Activated CD4-positive, alpha-beta T cell treated with anti-CD3 and anti-CD28 coated beads, Interleukin-2, Interleukin-6, amounts not matched to agents 100 ng/mL and 50 ng/mL, durations not matched to agents 16 hours and 8 hours (primary cell): Measurements from ENCODE around the gene LGI4.
"Not testable (repeated sequence)": the region's sequence is repeated elsewhere in the genome, so short reads cannot be mapped to it uniquely, and the experiment has no call there.

Experiments used
- DNase-seq: peaks from one replicate; pipeline ENCODE4 v3.0.0-alpha.2; 2020

Gene LGI4

DNA sequence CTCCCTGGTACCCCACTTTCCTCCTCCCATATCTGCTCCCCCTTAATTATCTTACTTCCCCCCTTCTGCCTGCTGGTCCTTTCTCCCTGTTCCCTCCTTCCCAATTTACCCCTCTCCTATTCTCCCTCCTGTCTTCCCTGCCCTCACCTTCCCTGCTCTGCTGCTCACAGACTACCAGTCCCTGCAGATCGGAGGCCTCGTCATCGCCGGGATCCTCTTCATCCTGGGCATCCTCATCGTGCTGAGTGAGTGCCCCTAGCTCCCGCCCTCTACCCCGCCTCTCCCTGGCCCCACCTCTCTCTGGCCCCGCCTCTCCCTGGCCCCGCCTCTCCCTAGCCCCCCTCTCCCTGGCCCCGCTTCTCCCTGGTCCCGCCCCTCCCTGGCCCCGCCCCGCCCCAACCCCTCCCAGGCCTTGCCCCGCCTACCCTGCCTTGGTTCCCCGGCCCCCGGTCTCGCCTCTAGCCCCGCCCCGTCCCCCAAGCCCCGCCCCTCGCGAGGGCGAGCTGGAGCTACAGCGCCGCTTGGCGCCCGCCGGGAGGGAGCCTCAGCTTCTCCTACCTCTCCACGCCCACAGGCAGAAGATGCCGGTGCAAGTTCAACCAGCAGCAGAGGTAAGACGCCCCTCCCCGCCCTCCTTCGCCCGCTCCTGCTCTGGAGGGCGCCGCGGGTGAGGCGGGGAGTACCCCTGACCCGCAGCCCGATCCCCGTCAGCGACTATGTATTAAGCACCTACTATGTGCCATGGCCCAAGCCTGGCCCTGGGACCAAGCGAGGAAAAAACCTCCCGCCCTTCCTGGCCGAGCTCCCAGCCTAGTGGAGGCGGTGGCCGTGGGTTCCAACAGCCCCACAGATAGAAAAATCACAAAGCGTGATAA is 6.3 kb upstream of the LGI4 start:
- peak; percentile 98 for DNase-seq

DNA sequence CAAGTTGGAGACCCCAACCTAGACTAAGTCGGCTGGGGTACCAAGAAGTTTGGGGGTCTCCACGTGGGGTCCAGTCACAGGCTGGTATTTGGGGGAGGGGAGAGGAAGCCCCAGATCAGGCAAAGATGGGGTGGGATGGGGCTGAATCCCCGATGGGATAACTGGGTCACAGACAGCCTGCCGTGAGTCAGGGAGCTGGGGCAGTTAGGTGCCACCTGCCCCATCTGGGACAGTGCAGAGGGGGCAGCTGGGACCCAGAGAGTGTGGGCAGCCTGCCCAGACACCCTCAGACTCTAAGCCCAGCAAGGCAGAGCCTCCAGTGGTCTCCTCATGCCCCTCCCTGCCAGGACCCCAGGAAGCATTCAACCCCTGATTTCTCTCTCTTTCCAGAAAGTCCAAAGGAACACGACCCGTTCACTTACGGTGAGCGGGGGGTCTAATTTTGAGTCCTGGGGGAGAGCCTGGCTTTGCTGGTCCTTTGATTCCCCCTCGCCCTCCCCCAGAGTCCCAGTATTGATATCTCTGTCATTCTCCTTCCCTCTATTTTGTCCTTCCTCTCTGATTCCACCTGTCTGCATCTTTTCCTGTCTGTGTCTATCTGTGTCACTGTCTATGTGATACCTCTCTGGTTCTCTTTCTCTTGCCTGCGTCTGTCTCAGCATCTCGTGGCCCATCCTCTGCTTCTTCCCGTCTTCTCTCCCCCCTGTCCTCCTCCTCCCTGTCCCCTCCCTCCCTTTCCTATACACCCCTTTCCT is 5.5 kb upstream of the LGI4 start:
- no peak for DNase-seq

DNA sequence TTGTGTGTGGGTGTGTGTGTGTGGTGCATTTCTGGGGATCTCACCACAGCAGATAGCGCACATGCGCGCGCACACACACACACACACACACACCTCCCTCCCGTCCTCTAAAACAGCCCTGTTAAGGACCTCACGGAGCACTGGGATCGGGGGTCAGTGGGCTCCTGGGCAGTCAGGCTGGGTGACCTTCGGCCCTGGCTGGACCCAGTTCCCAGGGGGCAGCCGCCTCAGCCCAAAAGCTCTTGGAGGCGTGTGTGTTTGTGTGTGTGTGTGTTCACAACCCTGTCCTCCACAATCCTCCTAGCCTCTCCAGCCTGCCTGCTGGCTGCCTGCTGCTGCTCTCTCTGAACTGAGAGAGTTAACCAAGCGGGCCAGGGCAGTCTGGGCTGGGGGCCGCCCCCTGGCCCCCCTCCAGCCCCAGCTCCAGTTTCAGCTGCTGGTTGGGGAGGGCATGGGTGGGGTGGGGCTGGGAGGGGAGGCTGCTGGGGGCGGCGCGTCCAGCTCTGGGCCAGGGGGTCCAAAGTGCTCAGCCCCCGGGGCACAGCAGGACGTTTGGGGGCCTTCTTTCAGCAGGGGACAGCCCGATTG is 3.5 kb upstream of the LGI4 start, which contains the start of gene FXYD1:
Gene FXYD1 (plus strand): TSS at position 520 of the 588 bp plus-strand sequence. CDS start 1,256 bp downstream, outside the sequence.
- no peak for DNase-seq

DNA sequence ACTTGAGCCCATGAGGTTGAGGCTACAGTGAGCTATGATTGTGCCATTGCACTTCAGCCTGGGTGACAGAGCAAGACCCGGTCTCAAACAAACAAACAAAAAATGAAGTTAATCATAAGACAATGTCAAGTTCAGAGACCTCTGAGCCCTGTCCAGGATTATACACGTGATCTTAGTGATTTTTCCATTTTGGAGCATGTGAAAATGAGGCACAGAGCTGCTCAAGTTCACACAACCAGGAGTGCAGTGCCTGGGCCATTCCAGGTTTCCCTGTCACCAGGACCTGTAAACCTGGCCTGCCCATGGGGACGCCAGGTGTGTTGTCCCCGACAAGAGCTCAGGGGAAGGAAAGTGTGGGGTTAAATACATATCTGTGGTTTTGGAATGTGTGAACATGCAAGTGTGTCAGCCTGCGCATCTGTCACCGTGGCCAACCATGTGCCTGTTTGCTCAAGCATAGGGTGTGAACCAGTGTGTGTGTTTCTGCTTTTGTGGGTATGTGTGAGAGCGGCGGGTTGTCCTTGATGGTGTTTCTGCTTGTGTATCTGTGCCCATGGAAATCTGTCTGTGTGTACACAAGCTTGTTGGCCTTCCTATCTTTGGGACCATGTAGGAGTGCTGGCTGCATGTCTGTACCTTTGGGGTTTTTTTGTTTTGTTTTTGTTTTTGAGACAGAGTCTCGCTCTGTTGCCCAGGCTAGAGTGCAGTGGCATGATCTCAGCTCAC is 2.3 kb upstream of the LGI4 start:
- no peak for DNase-seq

DNA sequence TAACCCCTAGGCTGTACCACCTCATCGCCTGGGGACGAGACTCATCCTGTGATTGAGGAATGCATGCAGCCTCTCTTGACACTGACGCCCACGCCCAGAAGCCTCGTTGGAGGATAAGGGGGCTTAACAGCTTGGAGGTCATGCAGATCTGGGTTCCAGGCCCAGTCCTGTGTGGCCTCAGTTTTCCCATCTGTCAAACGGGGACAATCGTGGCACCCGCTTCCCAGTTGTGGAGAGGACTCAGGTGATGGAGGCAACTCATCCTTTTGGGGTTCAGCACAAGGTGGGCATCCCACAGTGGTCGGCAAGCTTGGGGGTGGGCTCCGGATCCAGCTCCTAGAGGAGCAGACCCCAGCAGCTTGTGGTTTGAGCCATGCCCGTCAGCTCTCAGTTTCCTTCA is 1.4 kb upstream of the LGI4 start:
- no peak for DNase-seq

DNA sequence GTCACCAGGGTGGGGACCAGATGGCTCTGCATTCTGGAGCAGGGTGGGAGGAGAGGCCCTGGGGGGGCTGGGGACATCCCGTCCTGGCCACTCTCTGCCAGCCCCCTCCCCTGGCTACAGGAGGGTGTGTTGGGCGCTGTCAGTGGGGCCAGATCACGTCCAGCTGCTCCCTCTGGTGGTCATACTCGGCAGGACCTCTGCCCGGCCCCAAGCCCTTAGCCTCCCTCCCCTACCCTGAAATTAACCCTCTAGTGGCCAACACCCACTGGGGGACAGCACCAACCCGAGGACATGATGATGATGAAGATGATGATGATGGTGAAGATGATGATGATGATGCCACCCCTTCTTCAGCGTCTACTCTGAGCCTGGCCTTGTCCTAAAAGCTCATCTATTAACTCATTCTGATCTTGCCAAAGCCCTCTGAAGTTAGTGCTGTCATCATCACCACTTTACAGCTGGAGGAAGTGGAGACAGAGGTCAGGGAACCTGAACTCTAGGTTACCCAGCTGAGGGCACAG is 590 bp upstream of the LGI4 start:
- peak; percentile 72 for DNase-seq

DNA sequence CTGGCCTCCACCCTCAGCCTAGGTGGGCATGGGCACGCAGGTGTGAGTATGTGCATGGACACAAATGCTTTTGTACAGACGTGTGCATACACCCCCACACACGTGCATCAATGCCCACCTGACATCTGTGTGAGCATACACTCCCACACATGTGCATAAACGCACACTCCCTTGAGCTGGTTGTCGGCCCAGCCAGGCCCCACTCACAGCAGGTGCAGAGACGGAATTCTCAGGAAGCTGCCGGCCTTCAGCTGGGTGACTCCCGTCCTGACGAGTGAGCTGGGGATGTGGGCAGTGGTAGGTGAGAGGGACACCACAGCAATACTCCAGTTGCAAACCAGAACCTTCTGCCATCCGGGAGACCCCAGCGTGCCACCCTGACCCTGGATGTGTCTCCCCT is 1.0 kb downstream of the LGI4 start:
- DNase-seq = no peak

DNA sequence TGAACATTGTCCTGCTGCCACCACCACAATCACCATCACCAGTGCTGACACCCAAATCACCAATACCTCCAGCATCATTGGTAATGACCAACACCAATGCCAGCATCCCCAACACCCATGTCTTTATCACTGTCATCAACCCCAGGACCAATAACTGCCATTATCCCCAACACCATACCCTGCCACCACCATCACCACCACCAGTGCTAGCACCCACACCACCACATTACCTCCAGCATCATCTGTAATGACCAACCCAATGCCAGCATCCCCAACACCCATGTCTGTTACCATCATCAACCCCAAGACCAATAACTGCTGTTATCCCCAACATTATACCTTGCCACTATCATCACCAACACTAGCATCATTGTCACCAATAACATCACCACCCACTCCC is 2.6 kb downstream of the LGI4 start:
- DNase-seq = no peak

DNA sequence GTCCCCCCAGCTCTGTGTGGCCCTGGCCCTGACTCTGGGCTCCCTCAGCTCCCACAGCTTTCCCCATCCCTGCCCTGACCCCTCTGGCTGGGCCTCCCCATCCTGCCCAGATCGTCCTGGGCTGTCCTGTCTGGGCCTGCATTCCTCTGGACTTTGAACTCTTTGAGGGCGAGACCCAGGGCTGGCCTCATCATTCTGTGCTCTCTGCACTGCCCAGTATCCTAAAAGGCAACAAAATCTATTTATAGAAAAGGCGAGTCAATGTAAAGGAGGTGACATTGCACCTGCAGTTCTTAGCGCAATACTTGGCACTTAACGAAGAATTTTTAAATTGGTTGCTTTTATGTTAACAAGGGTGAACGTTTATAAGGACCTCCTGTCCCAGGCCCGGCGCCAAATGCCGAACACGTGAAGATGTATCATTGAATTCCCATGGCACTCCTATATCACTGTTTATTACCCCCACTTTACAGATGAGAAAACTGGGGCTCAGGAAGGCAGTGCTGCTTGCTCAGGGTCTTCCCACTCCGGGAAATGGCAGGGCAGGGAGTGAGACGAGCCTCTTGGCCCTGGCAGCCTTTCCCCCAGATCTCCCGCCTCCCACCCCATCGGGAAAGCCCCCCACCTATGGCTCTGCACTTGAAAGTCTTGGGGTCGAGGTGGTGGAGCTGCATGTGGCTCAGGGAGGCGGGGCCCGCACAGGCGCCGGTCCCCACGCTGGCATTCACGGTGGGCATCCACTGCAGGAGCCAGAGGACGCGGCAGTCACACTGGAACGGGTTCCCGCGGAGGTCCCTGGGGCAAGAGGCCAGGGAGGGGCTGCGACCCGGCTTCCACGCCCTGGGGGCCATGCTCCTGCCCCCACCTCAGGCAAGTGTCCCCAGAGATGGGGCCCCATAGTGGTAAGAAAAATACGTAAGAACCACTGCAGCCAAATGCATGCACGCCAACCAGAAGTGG is 3.8 kb downstream of the LGI4 start:
- DNase-seq = no peak

DNA sequence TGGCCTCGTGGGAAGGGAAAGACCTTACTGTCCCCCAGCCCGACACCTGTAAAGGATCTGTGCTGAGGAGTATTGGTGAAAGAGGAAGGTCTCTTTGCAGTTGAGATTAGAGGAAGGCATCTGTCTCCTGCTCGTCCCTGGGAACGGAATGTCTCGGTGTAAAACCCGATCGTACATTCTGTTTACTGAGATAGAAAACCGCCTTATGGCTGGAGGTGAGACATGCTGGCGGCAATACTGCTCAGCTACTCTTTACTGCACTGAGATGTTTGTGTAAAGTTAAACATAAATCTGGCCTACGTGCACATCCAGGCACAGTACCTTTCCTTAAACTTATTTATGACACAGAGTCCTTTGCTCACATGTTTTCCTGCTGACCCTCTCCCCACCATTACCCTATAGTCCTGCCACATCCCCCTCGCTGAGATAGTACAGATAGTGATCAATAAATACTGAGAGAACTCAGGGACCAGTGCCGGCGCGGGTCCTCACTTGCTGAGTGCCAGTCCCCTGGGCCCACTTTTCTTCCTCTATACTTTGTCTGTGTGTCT is 5.1 kb downstream of the LGI4 start:
- not testable (repeated sequence) for DNase-seq

DNA sequence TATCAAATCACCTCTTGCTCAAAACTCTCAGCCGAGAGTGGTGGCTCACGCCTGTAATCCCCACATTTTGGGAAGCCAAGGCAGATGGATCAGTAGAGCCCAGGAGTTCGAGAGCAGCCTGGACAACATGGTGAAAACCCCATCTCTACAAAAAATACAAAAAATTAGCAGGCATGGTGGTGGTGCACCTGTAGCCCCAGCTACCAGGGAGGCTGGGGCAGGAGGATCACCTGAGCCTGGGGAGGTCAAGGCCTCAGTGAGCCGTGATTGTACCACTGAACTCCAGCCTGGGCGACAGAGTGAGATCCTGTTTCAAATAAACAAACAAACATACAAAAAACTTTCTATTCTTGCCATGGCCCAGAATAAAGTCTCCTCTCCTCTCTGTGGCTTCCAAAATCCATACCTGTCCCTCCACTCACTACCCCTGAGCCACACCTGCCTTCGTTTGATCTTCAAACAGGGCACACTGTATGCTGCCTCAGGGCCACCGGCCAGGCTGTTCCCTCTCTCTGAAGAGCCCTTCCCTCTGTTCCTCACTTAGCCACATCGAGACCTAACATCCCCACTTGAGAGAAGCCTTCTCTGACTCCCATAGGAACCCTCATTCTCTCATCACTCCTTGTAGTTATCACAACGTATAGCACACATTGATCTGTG is 6.3 kb downstream of the LGI4 start:
- no peak for DNase-seq

DNA sequence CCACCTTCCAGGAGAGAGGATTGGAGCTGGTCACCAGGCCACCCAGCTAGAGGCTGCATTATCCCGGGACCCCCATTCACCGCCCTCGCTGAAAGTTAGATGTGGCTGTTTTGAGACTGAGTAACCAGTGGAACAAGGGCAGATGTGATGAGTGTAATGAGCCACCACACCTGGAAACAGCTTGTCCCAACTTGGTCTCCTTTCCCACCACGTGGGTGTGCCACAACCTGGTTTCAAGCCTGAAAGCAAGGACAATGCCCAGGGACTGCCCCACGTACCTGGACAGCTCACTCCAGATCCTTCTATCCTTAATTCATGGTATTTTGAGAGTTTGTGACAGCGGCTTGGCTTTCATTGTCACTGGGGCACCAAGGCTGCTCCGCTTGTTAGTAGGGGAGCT is 7.0 kb downstream of the LGI4 start:
- no peak for DNase-seq

DNA sequence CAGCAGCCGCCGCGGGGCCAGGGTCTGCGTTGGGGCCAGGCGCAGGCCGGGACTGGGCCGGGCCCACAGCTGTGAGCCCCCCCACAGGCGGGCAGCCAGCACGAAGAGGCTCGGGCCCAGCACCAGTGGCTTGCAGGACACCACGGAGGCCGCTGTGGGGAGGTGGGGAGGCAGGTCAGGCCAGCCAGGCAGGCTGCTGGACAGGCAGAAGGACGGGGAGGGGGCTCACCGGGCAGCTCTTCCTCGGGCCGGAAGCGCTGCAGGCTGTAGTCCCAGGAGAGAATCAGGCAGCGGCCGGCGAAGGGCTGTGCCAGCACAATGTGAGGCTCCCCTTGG is 8.3 kb downstream of the LGI4 start:
- no peak for DNase-seq

DNA sequence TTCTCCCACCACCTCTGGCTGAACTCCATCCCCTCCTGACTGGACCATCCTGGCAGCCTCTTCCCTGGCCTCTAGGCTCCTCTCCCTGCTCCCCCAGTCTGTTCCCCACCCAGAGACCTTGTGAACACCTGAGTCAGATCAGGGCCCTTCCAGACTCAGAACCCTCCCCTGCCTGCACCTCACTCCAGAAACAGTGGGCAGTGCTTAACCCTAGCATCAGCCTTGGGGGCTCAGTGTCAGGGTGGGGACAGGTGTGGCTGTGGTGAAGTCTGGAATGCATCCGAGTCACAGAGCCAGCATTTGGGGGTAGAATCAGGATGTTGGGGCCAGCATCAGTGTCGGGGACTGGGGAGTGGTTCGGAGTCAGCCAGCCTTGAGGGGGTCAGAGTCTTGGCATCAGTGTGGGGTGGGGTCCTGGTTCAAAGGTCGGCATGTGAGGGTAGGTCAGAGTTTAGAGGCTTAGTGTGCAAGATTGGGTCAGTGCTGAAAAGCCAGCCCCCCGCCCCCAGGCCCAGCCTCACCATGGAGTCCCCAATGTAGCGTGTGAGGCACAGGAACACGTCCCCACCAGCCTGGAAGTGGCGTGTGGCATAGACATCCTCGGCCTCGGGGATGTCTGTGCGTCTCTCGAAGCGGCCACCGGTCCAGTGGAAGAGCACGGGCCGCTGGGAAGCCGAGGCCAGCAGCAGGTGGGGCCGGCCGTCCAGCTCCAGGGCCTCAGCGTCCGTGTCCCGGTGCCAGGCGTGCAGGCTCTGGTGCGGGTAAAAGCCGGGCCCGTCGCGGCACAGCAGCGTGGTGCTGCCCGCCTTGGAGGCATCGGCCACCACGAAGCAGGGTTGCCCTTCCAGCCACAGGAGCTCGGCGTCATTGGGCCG is 8.9 kb downstream of the LGI4 start:
- DNase-seq = no peak

DNA sequence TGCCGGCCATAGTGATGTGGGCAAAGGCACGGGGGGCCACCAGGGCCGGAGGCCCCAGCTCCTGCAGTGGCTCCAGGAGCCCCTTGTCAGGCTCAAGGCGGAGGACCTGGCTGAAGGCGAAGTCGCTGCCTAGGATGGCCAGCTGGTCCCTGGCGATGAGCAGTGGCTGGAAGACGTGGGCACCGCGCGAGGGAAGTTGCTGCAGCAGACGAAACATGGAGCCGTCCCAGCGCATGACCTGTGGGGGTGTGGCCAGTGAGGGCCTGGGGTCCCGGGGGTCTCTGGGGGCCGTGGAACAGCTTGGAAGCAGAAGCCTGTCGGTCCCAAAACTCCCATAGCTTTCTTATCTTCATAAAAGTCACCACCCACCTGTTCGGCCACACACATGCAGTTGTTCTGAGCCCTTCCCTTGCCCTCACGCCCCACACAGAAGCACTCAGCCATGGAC is 9.6 kb downstream of the LGI4 start:
- DNase-seq = no peak

DNA sequence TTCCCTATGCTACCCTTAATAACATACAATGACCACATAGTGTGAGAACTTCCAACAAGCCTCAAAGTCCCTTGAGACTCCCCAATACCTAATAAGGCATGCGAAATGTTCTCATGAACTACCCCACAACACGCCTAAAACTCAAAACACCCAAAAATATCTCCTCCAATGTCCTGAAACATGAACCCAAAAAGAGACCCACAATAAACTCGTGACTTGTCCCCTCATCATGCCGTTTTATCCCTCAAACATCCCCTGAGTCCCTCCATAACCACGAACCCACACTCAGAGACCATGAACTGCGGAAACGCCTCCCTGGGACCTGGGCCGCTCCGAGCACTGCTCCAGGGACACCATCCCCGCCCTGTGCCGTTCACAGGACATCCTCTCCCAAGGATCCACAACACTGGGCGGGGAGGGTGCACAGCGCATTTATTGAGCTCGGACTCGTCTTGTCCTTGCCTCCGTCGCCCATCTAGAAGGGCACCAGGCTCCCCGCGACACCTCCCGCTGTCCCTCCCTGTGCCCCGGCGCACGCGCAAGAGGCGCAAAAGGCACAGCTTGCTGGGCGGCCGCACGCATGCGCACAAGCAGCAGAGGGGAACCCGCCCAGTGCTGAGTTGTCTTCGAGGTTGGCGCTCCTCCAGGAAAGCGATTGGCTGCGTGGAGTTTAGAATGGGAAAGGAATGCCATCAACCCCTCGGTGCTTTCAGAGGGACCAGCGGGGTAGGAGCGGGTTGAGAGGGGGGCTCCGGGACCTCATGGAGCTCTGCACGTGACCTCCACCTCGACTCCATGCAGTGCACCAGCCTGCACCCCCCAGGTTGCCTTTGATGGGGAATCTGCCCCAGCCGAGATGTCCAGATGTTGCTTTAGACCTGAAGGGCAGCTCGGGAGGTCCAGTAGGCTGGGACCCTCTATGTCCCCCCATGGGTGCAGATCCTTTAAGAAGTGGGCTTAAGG is 10.5 kb downstream of the LGI4 start:
- DNase-seq = peak; percentile 90

DNA sequence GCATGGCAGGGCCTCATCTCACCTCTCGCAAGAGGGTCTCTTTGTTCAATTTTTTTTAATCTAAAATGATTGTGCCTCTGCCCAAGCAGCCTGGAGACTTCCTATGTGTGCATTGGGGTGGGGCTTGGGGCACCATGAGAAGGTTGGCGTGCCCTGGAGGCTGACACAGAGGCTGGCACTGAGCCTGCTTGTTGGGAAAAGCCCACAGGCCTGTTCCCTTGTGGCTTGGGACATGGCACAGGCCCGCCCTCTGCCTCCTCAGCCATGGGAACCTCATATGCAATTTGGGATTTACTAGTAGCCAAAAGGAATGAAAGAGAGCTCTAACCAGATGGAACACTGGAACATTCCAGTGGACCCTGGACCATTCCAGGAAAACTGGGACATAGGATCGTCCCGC is 11.3 kb downstream of the LGI4 start:
- no peak for DNase-seq
